HG03139 (cell line): ENCODE measurements around the gene MTHFD1L.
A peak's percentile ranks its signal among the peaks of the same experiment; 100 is the strongest.
"Not testable (repeated sequence)": the region's sequence is repeated elsewhere in the genome, so short reads cannot be mapped to it uniquely, and the experiment has no call there.

ENCODE experiments used
- ATAC-seq: cut with Tn5 transposase; IDR thresholded peaks from one replicate; pipeline ENCODE4 v1.9.1; 2021; ENCODE audit not compliant: unreplicated experiment

MTHFD1L gene

GRCh38 chr6:150865406-150866146, at the start of gene MTHFD1L:
TSS of gene MTHFD1L (plus strand) at chr6:150865702. CDS start at chr6:150865823, 121 bp downstream.
- ATAC-seq = peak; percentile 58

GRCh38 chr6:150816554-150816953, 48.9 kb upstream of the MTHFD1L start:
- ATAC-seq = not testable (repeated sequence)

GRCh38 chr6:150822932-150823331, 42.6 kb upstream of the MTHFD1L start:
- ATAC-seq = no peak

- no peak for ATAC-seq
These were observed 38.7 kb upstream of the MTHFD1L start for GRCh38 chr6:150826788-150827187.

- not testable (repeated sequence) for ATAC-seq
These were observed 37.4 kb upstream of the MTHFD1L start for GRCh38 chr6:150828107-150828506.

- ATAC-seq = no peak
These were observed 34.9 kb upstream of the MTHFD1L start for GRCh38 chr6:150830439-150831165.

- ATAC-seq = no peak
These were observed 33.9 kb upstream of the MTHFD1L start for GRCh38 chr6:150831577-150831976.

- no peak for ATAC-seq
These were observed 29.9 kb upstream of the MTHFD1L start for GRCh38 chr6:150835620-150836019.

GRCh38 chr6:150840185-150840584, 25.3 kb upstream of the MTHFD1L start:
- no peak for ATAC-seq

GRCh38 chr6:150841189-150841588, 24.3 kb upstream of the MTHFD1L start:
- ATAC-seq = no peak

- ATAC-seq = no peak
These were observed 23.8 kb upstream of the MTHFD1L start for GRCh38 chr6:150841697-150842096.

- ATAC-seq = no peak
These were observed 21.1 kb upstream of the MTHFD1L start for GRCh38 chr6:150844371-150844770.

GRCh38 chr6:150846641-150847040, 18.9 kb upstream of the MTHFD1L start:
- ATAC-seq = no peak

GRCh38 chr6:150848400-150848799, 17.1 kb upstream of the MTHFD1L start:
- ATAC-seq = no peak

GRCh38 chr6:150854392-150854791, 11.1 kb upstream of the MTHFD1L start:
- ATAC-seq = not testable (repeated sequence)

- not testable (repeated sequence) for ATAC-seq
These were observed 10.3 kb upstream of the MTHFD1L start for GRCh38 chr6:150855171-150855570.

- ATAC-seq = no peak
These were observed 8.2 kb upstream of the MTHFD1L start for GRCh38 chr6:150857062-150857944.

- ATAC-seq = no peak
These were observed 7.6 kb upstream of the MTHFD1L start for GRCh38 chr6:150857945-150858308.

GRCh38 chr6:150861448-150862168, 3.9 kb upstream of the MTHFD1L start:
- not testable (repeated sequence) for ATAC-seq

- no peak for ATAC-seq
These were observed 2.1 kb upstream of the MTHFD1L start for GRCh38 chr6:150863213-150863928.
